NCI-H748 (cell line): ENCODE results near the gene B4GALNT2.
"Not testable (repeated sequence)": the region's sequence is repeated elsewhere in the genome, so short reads cannot be mapped to it uniquely, and the experiment has no call there.

ENCODE experiments used
- DNase-seq: peaks from one replicate; lab custom pipeline; 2025; ENCODE audit not compliant: unreplicated experiment; lab: John Stamatoyannopoulos, UW

B4GALNT2 gene

DNA sequence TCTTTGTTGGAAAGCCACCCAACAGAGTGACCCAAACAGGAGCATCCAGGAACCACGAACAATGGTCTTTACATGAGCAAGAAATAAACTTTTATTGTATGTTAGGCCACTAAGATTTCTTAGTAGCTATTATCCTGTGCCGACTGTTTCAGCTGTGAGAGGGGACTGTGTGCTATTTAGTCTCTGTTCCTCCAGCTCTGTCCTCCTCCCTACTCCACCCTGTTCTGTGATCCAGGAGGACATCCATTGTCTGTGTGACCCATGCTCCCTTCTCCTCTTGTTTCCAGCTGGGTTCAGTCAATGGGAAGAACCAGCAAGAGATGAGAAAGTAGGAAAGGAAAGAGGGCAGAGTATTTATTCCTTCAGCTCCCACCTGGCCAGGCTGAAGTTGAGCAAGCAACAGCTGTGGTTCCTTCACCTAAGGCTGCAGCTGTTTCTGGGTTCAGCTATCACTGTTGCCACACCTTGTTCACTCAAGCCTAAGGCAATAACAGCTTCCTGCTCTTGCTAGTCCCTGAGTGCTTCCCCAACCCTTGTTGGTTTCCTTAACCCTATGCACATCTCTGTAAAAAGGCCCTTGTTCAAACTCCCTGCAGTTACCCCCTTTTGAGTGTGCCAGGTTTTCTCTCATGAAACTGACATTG lies 14.9 kb upstream of the B4GALNT2 start:
- DNase-seq, result no peak

DNA sequence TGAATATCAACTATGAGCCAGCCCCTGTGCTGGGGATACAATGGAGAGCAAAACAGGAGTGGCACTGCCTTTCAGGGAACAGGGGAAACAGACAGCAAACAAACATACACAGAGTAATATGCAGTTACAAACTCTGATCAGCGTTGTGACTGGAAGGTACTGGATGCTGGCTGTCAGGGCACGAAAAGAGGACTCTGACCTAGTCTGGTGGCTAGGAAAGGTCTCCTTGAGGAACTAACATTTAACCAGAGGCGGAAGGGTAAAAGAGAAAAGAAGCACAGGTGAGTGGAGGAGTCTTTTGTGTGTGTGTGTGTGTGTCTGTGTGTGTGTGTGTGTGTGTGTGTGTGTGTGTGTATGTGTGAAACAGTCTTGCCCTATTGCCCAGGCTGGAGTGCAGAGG lies 12.4 kb upstream of the B4GALNT2 start:
- DNase-seq, result no peak

DNA sequence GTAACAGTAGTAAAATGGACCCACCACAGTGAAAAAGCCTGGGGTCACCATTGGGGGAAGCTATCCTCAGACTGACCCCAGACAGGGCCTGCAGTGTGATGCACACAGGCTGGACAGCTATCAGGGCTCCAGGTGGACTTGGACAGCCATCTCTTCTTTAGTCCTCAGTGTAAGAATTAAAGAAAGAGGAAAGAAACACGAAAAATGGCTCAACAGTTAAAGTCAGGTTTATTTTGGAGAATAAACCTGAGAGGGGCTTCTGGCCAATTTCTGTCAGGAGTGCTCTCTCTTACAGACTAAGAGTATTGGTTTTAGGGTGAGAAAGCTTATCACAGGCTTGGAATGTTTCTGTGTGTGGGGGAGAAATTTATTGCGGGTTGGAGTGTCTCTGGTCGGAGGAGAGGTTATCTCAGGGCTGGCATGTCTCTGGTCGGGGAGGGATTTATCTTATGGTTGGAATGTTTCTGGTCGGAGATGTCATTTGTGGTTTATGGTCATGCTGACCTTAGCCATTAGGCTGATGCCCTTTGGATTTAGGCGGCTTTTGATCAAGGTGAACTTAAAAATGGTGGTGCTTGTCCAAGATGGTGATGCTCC lies 10.8 kb upstream of the B4GALNT2 start:
- DNase-seq, result no peak

DNA sequence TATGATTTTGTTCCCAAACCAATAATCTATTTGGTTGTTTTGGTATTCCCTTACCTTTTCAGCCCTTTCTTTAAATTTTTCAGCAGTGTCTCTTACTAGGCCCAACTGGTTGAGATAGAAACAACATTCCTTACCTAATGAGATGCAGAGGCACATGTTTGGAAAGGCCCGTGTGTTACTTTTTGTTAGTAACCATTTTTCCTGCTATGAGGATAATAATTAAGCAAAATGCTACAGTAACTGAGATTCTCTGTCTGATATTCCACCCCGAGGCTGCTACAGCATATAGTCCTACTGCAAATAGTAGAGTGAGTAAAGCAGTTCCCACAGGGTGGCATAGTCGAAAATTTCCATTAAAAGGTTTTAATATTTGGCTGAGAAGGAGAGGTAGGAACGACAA lies 10.0 kb upstream of the B4GALNT2 start:
- no peak for DNase-seq

DNA sequence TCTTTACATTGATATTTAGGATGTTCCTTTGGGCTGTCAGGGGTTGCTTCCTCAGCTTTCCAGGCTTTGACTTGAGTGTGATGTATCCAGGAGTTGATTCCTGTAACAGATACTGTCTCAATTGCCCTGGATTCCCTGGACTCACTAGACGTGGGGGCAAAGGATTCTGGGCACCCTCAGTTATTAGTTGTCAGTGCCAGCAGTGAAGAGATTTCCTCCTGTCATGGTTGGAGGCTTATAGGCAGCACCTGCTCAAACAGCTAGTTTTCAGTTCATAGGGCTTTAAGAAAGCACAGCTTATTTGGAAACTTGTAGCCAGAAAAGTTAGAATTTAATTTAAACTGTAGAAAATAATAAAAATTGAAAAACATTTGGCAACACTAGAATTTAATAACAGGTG lies 9.5 kb upstream of the B4GALNT2 start:
- no peak for DNase-seq

DNA sequence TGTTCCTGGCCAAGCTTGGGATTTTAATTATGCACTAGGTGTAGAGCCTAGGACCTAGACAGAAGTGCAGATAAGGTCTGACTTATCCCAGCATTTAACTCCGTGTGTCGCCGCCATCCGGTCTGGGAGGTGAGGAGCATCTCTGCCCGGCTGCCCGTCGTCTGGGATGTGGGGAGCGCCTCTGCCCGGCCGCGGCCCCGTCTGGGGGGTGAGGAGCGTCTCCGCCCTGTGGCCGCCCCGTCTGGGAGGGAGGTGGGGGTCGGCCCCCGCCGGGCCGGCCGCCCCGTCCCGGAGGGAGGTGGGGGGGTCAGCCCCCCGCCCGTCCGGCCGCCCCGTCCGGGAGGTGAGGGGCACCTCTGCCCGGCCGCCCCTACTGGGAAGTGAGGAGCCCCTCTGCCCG lies 7.1 kb upstream of the B4GALNT2 start:
- DNase-seq, result no peak

DNA sequence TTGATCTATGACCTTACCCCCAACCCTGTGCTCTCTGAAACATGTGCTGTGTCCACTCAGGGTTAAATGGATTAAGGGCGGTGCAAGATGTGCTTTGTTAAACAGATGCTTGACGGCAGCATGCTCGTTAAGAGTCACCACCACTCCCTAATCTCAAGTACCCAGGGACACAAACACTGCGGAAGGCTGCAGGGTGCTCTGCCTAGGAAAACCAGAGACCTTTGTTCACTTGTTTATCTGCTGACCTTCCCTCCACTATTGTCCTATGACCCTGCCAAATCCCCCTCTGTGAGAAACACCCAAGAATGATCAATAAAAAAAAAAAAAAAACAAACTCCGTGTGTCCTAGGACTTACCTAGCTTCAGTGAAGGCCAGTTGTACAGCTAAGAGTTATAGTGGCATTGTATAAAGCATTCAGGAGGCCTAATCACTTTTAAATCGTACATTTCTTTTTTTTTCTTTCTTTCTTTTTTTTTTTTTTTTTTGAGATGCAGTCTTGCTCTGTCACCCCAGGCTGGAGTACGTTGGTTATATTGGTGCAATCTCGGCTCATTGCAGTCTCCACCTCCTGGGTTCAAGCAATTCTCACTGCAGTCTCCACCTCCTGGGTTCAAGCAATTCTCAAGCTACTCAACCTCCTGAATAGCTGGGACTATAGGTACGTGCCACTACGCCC lies 6.2 kb upstream of the B4GALNT2 start:
- DNase-seq, result not testable (repeated sequence)

DNA sequence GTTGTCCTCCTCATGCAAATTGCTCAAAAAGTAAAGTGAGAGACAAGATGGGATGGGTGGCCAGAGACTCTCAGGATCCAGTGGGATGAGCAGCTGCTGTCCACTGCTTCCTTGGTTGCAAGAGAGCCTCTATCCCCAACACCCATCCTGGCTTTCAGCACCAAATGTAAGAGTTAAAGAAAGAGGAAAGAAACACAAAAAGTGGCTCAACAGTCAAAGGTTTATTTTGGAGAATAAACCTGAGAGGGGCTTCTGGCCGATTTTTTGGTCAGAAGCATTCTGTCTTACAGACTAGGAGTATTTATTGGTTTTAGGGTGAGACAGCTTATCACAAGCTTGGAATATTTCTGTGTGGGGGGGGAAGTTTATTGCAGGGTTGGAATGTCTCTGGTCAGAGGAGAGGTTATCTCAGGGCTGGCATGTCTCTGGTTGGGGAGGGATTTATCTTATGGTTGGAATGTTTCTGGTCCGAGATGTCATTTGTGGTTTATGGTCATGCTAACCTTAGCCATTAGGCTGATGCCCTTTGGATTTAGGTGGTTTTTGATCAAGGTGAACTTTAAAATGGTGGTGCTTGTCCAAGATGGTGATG lies 3.1 kb upstream of the B4GALNT2 start:
- not testable (repeated sequence) for DNase-seq

DNA sequence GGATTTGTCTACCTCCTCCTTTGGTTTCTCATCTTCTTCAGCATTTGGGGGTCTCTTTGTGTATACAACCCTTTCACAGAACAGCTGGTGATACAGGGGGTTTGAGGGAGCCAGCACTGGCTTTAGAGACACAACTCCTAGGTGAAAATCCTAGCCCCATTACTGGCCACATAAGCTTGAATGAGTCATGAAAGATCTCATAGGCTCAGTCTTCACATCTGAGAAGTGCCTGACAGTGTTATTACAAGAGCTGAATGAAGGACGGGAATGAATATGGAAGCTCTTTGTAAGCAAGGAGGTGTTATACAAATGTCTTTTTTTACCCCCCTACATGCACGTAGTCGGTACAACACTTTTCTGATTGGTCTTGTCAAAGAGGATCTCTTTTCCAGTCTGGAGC lies 1.7 kb upstream of the B4GALNT2 start:
- no peak for DNase-seq

DNA sequence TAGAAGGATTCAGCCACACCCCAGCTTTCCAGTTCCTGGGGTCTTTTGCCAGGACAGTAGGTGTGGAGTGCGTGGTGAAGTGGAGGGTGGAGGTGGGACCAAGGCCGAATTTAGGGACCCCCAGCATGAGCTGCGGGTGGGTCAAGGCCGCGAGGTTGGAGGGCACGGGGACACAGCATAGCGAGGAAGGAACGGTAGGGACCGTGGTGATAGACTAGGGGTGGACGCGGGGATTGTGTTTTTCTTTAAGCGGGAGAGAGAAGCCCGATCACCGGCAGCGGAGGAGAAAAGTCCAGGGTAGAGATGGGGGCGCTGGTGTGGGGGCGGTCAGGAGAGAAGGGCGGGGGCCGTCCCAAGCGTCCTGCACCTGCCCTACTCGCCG lies 261 bp upstream of the B4GALNT2 start:
- DNase-seq, result no peak

DNA sequence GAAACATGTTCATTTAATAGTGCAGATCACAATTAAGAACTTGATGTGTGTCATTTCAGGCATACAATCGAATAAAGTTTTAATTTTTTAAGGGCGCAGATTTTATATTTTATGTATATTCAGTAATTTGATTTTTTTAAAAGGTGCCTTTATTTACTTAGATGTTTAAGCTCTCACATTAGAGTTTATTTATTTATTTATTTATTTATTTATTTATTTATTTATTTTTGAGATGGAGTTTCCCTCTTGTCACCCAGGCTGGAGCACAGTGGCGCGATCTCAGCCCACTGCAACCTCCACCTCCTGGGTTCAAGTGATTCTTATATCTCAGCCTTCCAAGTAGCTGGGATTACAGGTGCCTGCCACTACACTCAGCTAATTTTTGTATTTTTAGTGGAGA lies 3.8 kb downstream of the B4GALNT2 start:
- DNase-seq, result no peak

DNA sequence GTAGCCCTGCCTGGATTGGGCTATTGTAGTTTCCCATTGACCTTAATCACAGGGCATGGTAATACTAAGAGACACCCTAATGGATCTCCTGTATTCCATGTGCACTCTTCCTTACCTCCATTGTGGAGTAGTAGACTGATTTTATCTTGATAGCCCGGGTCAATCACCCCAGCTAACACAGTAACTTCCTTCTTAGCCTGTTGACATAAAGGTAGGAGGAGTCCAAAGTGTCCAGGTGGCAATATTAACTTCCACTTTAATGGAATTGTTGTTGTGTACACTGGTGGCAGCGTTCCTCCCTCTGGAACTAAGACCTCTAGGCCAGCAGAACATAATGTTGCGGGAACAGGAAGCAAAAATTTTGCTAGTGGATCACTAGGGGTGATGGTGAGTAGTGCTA lies 13.1 kb downstream of the B4GALNT2 start:
- DNase-seq, result not testable (repeated sequence)

DNA sequence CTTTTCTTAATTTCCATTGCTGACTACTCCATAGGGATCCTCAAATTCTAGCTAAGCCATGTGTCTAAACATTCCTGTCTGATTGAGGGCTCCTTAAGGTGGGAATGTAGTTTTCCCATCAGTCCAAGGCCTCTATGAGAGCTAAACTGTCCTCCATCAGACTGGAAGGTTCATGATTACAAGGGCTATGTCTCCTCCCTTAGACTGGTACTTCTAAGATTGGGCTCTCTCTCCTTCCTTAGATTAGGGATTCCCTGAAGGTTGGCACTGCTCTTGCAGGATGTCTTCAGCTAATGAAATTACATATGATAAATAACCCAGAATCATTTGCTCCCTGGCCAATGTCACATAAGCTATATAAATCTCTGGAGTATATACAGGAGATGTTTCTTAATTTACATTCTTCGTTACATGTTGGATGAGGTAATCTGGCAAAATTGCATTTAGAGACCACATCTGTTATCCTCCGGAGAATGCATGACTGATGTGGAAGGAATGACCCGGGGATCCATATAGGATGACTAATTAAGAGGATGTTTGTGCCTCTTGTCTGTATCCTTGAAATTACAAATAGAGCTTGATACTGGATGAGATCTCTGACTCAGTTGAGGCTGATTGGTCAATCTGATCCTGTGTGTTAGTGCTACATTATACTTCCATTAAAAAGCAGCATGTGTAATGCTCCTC lies 14.2 kb downstream of the B4GALNT2 start:
- no peak for DNase-seq

DNA sequence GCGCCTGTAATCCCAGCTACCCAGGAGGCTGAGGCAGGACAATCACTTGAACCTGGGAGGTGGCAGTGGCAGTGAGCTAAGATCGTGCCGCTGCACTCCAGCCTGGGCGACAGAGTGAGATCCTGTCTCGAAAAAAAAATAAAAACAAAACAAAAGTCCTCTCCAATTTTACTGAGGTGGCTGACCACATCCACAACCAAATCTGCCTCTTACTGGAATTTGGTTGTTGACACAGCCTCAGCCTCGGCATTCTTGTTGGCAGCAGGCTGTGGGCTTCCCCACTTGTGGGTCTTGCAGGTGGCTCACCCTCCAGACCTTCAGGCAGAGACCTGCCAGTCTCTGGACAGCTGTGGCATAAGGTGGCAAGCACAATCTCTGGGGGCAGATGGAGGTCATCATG lies 15.6 kb downstream of the B4GALNT2 start:
- DNase-seq, result no peak

DNA sequence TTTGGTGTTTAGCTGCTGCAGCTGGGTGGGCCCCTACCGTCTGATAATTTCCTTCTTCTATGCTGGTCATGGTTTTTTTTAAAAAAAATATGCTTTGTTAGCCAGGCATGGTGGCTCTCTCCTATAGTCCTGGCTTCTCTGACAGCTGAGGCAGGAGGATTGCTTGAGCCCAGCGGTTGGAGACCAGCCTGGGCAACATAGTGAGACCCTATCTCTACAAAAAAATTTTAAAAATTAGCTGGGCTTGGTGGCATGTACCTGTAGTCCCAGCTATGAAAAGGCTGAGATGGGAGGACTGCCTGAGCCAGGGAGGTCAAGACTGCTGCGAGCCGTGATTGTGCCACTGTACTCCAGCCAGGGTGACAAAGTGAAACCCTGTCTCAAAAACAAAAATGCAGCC lies 19.4 kb downstream of the B4GALNT2 start:
- DNase-seq, result no peak

DNA sequence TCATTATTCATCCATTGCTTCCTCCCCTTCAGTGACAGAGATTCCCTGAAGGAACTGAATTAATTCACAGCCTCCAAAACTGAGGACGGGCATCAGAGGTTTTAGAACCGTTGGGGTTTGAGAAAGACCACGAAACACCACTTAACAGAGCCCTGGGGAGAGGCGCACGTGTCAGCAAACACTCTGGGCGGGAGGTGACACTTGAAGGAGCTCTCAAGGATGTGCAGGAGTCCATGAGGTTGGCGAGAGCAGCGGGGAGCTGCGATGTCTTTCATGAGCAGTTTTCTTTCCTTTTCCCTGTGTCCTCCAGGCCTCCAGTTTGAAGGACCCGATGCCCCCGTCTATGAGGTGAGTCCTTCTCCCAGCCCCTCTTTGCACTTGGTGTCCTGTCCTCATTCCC lies 23.7 kb downstream of the B4GALNT2 start:
- no peak for DNase-seq

DNA sequence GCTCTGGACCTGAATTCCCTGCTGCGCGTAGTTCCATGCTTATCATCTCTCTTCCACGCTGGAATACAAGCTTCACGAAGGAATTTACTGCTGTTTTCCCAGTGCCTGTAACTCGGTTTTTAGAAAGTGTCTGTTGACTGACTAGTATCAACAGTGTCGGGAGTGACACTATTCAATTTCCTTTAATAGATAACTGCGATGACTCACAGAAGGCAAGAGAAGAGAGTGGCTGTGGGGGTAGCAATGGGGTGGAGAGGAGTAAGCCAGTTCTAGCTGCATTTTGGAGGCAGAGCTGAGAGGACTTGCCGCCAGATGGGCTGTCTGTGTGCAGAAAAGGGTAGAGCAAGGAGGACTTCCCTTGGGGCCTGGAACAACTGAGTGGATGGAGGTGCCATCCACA lies 25.2 kb downstream of the B4GALNT2 start:
- no peak for DNase-seq

DNA sequence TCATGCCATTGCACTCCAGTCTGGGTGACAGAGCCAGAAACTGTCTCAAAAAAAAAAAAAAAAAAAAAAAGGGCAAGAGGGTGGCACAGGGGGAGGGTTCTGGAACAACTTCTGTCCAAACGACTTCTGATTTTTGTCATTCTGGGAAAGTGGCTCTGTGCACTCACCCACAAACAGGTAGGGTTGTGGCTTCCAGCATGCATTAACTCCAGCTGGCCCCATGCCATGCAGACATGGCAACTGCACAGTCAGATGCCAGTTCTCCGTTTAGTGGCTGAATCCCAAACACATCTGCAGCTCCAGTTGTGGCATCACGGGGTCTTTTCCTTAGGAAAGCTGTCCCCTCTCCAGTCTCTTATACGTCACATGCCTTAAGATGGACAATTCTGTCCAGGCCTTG lies 30.3 kb downstream of the B4GALNT2 start:
- no peak for DNase-seq

DNA sequence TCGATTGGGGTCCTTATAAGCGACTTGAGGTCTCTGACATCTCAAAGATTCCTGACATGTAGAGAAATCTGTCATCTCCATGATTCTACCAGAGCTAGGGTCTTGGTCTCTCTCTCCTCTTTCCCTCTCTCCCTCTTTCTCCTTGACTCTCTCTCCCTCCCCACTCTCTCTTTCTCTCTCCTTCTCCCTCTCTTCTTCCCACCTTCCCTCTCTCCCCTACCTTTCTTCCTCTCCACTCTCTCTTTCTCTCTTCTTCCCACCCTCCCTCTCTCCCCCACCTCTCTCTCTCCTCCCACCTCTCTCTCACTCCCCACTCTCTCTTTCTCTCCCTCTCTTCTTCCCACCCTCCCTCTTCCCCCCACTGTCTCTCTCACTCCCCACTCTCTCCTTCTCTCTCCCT lies 32.6 kb downstream of the B4GALNT2 start:
- DNase-seq, result no peak

DNA sequence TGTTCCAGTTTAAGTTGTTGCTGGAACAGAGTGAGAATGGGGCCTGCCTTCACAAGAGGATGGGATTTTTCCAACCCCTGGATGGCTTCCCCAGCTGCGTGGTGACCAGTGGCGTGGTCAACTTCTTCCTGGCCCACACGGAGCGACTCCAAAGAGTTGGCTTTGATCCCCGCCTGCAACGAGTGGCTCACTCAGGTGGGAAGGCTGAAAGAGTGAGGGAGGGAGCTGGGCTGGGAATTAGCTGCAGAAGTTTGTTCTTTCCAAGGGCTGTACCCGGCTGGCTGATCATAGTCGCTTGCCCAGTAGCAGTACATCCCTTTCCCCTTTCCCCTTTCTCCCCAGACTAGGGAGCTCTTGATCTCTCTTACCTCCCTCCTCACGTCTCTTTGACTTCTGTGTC lies 36.1 kb downstream of the B4GALNT2 start:
- DNase-seq, result no peak

DNA sequence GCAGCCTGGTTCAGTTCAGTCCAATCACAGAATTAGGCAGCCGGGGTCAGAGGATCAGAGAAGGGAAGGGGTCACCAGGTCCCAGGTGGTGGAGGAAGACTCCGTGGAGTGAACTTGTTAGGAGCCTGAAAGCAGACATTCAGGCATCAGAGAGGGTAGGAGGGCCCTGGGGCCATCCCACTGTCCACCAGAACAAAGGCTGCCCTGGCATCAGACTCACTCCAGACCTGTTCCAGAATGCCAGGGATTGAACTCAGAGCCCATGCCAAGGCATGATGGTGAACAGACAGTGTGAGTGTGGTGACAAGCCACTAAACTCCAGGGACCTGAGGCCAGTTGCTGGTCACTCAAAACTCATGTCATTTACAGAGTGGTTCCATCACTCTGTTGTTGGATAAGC lies 37.6 kb downstream of the B4GALNT2 start:
- DNase-seq, result no peak

DNA sequence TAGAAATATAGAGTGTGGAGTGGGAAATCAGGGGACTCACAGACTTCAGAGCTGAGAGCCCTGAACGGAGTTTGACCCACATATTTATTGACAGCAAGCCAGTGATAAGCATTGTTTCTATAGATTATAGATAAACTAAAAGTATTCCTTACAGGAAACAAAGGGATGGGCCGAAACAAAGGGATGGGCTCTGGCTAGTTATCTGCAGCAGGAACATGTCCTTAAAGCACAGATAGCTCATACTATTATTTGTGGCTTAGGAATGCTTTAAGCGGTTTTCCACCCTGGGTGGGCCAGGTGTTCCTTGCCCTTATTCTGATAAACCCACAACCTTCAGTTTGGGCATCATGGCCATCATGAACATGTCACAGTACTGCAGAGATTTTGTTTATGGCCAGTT lies 38.1 kb downstream of the B4GALNT2 start:
- not testable (repeated sequence) for DNase-seq
